ENCODE data around the gene GOLGA6D.
"Not testable (repeated sequence)": the region's sequence is repeated elsewhere in the genome, so short reads cannot be mapped to it uniquely, and the experiment has no call there.

The GOLGA6D gene, protein sequence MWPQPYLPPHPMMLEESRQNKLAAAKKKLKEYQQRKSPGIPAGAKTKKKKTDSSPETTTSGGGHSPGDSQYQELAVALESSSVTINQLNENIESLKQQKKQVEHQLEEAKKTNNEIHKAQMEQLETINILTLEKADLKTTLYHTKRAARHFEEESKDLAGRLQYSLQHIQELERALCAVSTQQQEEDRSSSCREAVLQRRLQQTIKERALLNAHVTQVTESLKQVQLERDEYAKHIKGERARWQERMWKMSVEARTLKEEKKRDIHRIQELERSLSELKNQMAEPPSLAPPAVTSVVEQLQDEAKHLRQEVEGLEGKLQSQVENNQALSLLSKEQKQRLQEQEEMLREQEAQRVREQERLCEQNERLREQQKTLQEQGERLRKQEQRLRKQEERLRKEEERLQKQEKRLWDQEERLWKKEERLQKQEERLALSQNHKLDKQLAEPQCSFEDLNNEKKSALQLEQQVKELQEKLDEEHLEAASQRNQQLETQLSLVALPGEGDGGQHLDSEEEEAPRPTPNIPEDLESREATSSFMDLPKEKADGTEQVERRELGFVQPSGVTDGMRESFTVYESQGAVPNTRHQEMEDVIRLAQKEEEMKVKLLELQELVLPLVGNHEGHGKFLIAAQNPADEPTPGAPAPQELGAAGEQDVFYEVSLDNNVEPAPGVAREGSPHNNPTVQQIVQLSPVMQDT

GRCh38 chr15:75282572-75282971 is at the start of gene GOLGA6D:
Gene GOLGA6D, plus strand, starts transcription at chr15:75282835. Its CDS starts 41 bp downstream, at chr15:75282876.
- in situ Hi-C loops (cut with MboI; ENCODE audit: low sequenced_read_pairs, unreplicated experiment); DNase-seq (ENCODE audit: low spot score): not testable (repeated sequence)

DNA sequence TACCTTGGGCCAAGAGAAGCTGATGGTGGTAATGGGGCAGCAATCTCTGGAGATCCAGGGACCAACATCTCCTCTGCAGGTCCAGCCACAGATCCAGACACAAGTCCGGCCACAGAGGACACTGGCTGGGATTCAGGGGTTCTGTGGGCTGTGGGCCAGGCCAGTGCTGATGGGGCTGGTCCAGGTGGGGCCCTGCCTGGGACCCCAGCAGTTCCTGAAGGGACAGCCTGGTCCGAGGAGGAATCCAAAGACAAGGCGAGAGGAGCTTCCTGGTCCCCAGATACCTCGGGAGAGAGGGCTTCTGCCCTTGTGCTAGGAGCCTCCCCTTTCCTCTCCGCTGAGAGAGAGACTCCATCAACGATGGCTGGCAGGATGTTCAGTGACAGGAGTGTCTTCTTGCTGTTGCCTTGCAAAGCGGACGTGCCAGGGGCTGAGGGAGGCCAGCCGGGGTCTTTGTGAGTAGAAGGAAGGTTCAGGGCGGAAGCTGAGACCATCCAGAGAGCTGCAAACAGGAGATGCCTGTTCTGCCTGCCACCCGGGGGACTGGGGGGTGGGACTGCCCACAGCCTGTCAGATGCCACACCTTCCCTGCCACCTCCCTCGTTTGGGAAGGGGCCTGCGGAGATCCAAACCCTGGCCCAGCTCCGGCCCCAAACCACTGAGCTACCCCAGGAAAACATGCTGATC is 49.0 kb upstream of the GOLGA6D start:
- TF ChIP-seq CTCF (IDR thresholded peaks at IDR 0.05; ENCODE audit: borderline replicate concordance, control extremely low read depth, extremely low read depth, insufficient read depth, missing control alignments): no peak
- in situ Hi-C loops (cut with MboI; ENCODE audit: low sequenced_read_pairs, unreplicated experiment): no loop called here
- no peak for DNase-seq (ENCODE audit: low spot score)

- no peak for DNase-seq (ENCODE audit: low spot score)
- no peak for TF ChIP-seq CTCF (IDR thresholded peaks at IDR 0.05; ENCODE audit: borderline replicate concordance, control extremely low read depth, extremely low read depth, insufficient read depth, missing control alignments)
- in situ Hi-C loops (cut with MboI; ENCODE audit: low sequenced_read_pairs, unreplicated experiment): no loop called here
These were observed 48.3 kb upstream of the GOLGA6D start for GRCh38 chr15:75234191-75234810.

GRCh38 chr15:75235051-75235673 is 47.5 kb upstream of the GOLGA6D start:
- DNase-seq (ENCODE audit: low spot score): no peak
- in situ Hi-C loops (cut with MboI; ENCODE audit: low sequenced_read_pairs, unreplicated experiment): no loop called here
- no peak for TF ChIP-seq CTCF (IDR thresholded peaks at IDR 0.05; ENCODE audit: borderline replicate concordance, control extremely low read depth, extremely low read depth, insufficient read depth, missing control alignments)

GRCh38 chr15:75235760-75236729 is 46.6 kb upstream of the GOLGA6D start:
- in situ Hi-C loops (cut with MboI; ENCODE audit: low sequenced_read_pairs, unreplicated experiment): no loop called here
- TF ChIP-seq CTCF (IDR thresholded peaks at IDR 0.05; ENCODE audit: borderline replicate concordance, control extremely low read depth, extremely low read depth, insufficient read depth, missing control alignments): no peak
- no peak for DNase-seq (ENCODE audit: low spot score)

- in situ Hi-C loops (cut with MboI; ENCODE audit: low sequenced_read_pairs, unreplicated experiment): no loop called here
- no peak for DNase-seq (ENCODE audit: low spot score)
- TF ChIP-seq CTCF (IDR thresholded peaks at IDR 0.05; ENCODE audit: borderline replicate concordance, control extremely low read depth, extremely low read depth, insufficient read depth, missing control alignments): no peak
These were observed 45.2 kb upstream of the GOLGA6D start for GRCh38 chr15:75237316-75237982.
